NCI-H2107 treated with DMSO at 0.1 percent for 48 hours (cell line): Measurements from ENCODE around the gene HEYL.
A peak's percentile ranks its signal among the peaks of the same experiment; 100 is the strongest.

Experiments used
- DNase-seq: peaks from one replicate; lab custom pipeline; 2025; ENCODE audit not compliant: unreplicated experiment; lab: John Stamatoyannopoulos, UW

Gene HEYL

GRCh38 chr1:39639305-39640130 lies at the start of gene HEYL:
HEYL (minus strand) TSS chr1:39639643; CDS start chr1:39639625, 18 bp downstream.
- peak; percentile 99 for DNase-seq

GRCh38 chr1:39689214-39689613 lies 49.8 kb upstream of the HEYL start:
- no peak for DNase-seq

- DNase-seq = no peak
Observed at GRCh38 chr1:39688706-39689105, 49.3 kb upstream of the HEYL start.

GRCh38 chr1:39687243-39687642 lies 47.8 kb upstream of the HEYL start:
- no peak for DNase-seq

DNA sequence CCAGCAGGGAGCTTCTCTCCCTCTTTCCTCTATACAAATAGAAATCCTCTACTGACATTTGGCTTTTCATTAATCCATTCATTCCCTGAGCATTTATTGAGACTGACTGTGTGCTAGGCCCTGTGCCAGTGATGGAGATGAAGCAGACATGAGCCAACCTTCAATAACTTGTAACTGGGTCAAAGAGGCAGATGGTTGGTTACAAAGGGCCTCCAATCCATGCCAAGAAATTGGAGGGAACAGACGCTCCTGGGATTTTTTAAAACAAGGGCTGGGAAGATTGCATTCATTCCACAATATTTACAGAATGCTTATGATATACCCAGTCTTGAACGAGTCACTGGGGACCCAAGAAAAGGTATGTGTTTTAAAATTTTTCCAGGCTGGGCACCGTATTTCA lies 45.6 kb upstream of the HEYL start:
- no peak for DNase-seq

DNA sequence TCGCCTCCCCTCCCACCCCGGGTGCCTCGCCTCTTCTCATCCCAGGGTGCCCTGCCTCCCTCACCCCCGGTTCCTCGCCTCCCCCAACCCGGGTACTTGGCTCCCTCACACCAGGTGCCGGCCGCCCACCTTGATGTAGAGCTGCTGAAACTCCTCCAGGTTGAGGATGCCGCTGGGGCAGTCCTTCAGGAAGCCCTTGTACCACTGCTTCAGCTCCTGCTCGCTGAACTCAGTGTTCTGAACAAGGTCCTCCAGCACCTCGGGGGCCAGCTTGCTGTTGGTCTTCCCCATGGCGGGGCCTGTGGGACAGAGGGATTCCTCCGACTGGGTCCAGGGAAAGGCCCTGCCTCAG lies 44.8 kb upstream of the HEYL start:
- DNase-seq = no peak

- no peak for DNase-seq
Observed at GRCh38 chr1:39683591-39684312, 44.3 kb upstream of the HEYL start.

- DNase-seq = no peak
Observed at GRCh38 chr1:39681999-39682398, 42.6 kb upstream of the HEYL start.

DNA sequence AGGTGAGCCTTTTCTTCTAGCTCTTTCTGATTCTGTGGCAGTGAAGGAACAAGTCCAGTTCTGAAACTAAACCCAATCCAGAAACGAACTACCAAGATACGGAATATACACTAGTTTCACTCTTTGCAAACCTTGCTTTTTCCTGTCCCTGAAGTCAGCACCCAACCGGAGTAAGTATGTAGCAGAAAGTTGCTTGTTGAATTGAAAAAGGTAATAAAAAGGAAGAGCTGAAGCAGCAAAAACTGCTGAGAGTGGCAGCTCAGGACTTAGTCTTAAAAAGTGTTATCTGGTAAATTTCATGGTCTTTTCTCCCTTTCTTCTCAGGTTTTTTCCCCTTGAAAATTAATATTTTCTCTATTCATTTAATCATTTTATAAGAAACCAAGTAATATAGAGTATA lies 41.9 kb upstream of the HEYL start:
- no peak for DNase-seq

DNA sequence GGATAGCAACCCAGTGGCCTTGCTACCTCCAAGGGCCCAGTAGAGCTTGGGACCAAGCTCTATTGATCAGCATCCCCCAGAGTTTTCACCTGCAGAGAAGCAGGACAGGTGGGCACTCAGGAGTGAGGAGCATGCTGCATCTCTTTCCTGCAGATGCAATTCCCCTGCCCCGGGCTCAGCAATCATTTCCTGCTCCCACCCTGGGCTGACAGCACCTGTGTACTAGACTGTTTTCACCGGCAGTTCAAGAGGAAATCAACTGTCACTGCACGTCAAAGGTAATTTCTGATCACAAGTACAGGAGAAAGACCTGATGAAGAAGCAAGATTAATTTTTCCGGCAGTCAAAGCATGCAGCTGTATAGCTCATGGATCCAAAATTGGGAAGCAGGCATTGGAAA lies 41.3 kb upstream of the HEYL start:
- no peak for DNase-seq

DNA sequence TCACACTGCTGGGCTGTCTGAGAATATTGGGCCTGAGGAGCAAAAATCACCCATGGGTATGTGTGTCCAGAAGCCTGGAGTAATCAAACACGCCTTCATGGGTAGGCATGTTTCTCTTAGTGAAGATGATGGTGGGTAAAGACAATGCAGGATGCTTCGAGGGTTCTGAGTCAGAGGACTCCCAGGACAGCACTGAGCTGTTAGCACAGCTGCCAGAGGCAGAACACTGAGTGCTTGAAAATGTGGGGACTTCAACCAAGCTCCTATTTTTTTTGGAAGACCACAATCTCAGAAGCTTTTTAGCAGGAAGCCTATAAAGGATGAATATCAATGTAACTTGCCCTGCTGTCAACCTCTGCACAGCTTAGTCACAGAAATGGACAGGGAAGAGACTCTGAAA lies 40.4 kb upstream of the HEYL start:
- DNase-seq = no peak

DNA sequence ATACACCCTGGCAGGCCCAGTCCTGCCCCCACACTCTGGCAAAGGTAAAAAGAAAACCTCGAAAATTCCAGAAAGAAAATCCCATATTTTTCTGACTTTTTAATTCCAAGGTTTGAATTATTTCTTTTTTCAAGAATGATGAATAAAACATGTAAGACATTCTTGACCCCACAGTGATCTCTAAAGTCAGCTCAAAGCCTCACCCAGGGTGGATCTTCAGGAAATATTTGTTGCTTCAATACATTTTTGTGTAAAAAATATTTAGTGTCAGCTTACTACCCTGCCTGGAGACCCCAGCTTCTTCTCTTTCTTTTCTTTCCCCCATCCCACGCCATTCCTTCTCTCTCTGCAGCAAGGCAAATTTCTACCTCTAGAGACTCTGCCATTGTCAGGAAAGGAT lies 39.4 kb upstream of the HEYL start:
- no peak for DNase-seq

DNA sequence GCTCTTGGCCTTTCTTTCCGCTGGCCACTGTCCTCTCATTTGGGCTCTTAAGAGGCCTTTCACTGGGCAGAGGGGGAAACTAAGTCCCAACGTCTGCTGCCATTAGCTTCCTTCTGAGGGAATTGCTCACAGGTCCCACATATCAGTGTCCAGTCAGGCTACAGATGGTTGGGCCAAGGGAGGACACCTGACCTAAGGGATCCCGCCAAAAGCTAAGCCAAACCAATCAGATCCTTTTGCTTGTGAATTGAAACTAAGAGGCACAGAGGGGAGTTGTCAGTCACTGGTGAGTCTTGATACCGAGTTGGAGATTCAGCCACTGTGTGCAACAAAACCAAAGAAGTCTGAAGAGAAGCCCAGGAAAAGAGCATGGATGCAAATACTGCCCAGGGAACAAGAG lies 38.2 kb upstream of the HEYL start:
- DNase-seq = no peak

DNA sequence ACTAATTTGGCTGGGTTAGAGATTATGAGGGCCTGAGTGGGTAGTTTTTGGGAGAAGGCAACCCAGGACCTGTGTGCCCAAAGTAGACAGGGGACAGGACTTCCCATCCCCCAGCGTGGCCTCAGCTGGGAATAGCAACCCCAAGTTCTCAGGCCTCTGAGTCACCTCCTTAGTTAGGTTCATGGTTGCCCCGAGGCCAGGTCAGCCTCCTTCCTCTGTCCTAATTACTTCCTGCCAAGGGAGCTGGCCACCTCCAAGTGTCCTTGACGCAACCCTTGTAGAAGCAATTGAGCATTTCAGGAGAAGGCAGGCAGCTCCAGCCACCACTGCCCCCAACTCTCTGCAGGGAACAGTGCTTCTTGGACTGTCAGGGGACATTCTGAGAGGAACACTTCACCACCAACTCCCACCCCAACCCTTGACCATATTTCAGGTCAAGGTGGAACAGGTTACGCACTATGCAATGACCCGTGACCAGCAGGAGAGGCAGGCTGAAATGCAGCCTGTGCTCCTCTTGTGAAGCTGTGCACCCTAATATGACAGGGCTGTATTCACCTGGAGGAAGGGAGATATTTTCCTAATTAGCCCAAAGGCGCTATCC lies 37.6 kb upstream of the HEYL start:
- no peak for DNase-seq

GRCh38 chr1:39675220-39675619 lies 35.8 kb upstream of the HEYL start:
- DNase-seq = no peak

DNA sequence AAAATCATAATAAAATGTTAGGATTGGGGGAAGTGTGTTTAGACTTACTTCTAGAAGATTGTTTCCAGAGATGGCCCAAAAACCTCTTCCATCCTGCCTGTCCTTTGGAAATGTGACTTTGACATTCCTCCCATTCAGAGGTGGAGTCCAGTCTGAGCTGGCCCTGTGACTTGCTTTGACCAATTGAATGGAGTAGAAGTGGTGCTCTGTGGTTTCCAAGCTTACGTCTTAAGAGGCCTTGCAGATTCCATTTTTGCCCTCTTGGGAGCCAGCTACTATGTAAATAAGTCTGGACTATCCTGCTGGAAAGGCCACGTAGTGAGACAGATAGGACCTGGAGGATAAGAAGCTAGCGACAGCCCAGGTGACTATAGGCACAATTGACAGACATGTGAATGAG lies 33.8 kb upstream of the HEYL start:
- no peak for DNase-seq

GRCh38 chr1:39672551-39672947 lies 33.1 kb upstream of the HEYL start:
- no peak for DNase-seq

GRCh38 chr1:39671793-39672550 lies 32.5 kb upstream of the HEYL start, which contains the start of gene NT5C1A:
NT5C1A (minus strand) TSS chr1:39672107; CDS start chr1:39672038, 69 bp downstream.
- no peak for DNase-seq

DNA sequence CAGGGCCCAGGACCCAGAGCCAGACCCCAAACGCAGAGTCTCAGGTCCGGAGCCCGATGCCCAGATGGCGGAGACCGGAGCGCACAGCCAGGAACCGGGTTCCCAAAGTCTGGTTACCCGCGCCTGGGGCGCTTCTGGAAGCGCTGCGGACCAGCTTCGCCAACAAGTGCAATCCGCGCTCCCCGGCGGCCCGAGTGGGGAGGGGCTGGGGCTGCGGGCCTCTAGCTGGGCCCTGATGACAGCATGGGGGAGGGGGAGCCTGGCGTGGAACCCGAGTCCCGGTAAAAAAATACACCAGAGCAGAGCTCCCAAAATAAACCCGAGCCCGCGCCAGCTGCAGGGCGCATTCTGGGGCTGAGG lies 32.0 kb upstream of the HEYL start:
- no peak for DNase-seq

GRCh38 chr1:39670689-39671088 lies 31.2 kb upstream of the HEYL start:
- no peak for DNase-seq

- no peak for DNase-seq
Observed at GRCh38 chr1:39668894-39669293, 29.5 kb upstream of the HEYL start.
